Right ventricle myocardium superior (tissue), 1 donor: ENCODE data around the gene GABBR2. TPM values are rescaled to one million over a fixed set of nuclear protein-coding genes. Genes with fewer than 3 reads are reported as not detected.

Source experiments
- total RNA-seq: library from RNA; stranded (reverse); fragmentation: NEBNext Ultra II Directional; extraction: Animal tissue kit (Norgen Biotek cat#: 25700); gene quantifications from one replicate; pipeline ENCODE4 v1.2.1, GENCODE V29; 2021
- donor health status: DM: no; HTN: yes; CAD: no; lungs with severe emphysema.

Gene GABBR2
- total RNA-seq, 1 donor from 2014 or later: 0.30 TPM

Other genes with a start within 250 kb of the GABBR2 start
- gene ANKS6, start 87.6 kb upstream of the GABBR2 start, total RNA-seq: 3.0 TPM
- 0.43 TPM for gene GALNT12, start 98.7 kb upstream of the GABBR2 start, total RNA-seq
- gene COL15A1, start 235.0 kb upstream of the GABBR2 start, total RNA-seq: 55.9 TPM